SK-N-SH treated with all-trans-retinoic acid at 6 μM for 48 hours (cell line): Measurements from ENCODE around the gene GUCD1.

ENCODE experiments used
- ARNTL ChIP-seq: fragments of 450-650 bp; formaldehyde crosslinking; IDR thresholded peaks from 2 replicates; pipeline ENCODE4 v1.5.0; 2020; ENCODE audit warnings: low read depth, mild to moderate bottlenecking, moderate library complexity, borderline replicate concordance
- BACH2 ChIP-seq: fragments of 250-450 bp; sonication (Bioruptor Pico); IDR thresholded peaks from 2 replicates; pipeline ENCODE4 v1.9.0; 2021; ENCODE audit warnings: mild to moderate bottlenecking, borderline replicate concordance
- CREB5 ChIP-seq: fragments of 250-450 bp; sonication (Bioruptor Pico); IDR thresholded peaks from 2 replicates; pipeline ENCODE4 v1.5.1; 2020; ENCODE audit warnings: low read depth, mild to moderate bottlenecking, moderate library complexity
- CSDC2 ChIP-seq: fragments of 250-450 bp; sonication (Bioruptor Pico); IDR thresholded peaks from 2 replicates; pipeline ENCODE4 v1.5.0; 2020; ENCODE audit warnings: mild to moderate bottlenecking, moderate library complexity
- ISL1 ChIP-seq: fragments of 250-450 bp; sonication (Bioruptor Pico); IDR thresholded peaks from 2 replicates; pipeline ENCODE4 v2.1.2; 2022; ENCODE audit warnings: mild to moderate bottlenecking, moderate library complexity
- PPARA ChIP-seq: fragments of 250-450 bp; sonication (Bioruptor Pico); IDR thresholded peaks from 2 replicates; pipeline ENCODE4 v1.5.0; 2020; ENCODE audit warnings: mild to moderate bottlenecking, borderline replicate concordance
- RARB ChIP-seq: fragments of 250-450 bp; sonication (Bioruptor Pico); IDR thresholded peaks from 2 replicates; pipeline ENCODE4 v1.8.0; 2021; ENCODE audit warnings: mild to moderate bottlenecking, moderate library complexity
- TOX ChIP-seq: fragments of 250-450 bp; sonication (Bioruptor Pico); IDR thresholded peaks from 2 replicates; pipeline ENCODE4 v1.8.0; 2021; ENCODE audit warnings: mild to moderate bottlenecking, moderate library complexity, borderline replicate concordance
- ZFP3 ChIP-seq: fragments of 250-450 bp; sonication (Bioruptor Pico); IDR thresholded peaks from 2 replicates; pipeline ENCODE4 v1.5.0; 2020; ENCODE audit warnings: mild to moderate bottlenecking, moderate library complexity
- ZNF565 ChIP-seq: fragments of 450-650 bp; formaldehyde crosslinking; conservative IDR thresholded peaks from 2 replicates; pipeline ENCODE4 v1.5.0; 2020; ENCODE audit warnings: low read depth, mild to moderate bottlenecking, moderate library complexity
- TF ChIP-seq, protein P1 (sequence below): fragments of 250-450 bp; sonication (Bioruptor Pico); IDR thresholded peaks from 2 replicates; pipeline ENCODE4 v1.8.0; 2020; ENCODE audit warnings: mild to moderate bottlenecking, moderate library complexity, borderline replicate concordance
- TF ChIP-seq, protein P2 (sequence below): fragments of 250-450 bp; sonication (Bioruptor Pico); IDR thresholded peaks from 2 replicates; pipeline ENCODE4 v1.8.0; 2021; ENCODE audit warnings: low read depth, mild to moderate bottlenecking, moderate library complexity, borderline replicate concordance

DNA sequence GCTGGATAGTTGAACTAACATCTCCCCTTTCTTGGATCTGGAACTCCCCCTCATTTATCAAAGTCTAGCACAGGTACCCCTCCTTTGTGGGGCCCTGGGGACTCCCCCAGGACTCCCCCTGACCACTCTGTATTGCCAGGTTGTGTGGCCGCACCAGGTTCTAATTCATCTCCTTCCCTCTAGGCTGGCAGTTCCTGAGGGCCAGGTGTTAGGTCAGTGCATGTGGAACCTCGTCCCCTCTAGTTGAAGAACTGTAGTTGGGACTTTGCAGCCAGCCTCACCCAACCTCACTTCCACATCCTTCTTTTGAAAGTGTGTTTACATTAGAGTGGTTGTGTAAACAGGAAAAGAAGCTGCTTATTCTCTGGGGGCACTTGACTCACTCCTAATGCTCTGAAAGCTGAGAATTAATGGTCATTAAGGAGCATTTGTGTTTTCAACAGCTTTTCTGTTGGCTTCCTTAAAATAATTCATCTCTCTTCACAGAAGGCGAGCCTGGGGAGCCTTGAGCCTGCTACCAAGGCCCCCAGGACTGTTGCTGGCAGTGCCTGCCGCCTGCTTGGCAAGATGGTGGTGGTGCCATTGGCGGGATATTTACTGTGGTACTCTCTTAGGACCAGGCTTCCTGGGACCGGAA lies 48.0 kb downstream of the GUCD1 start:
- TF ChIP-seq BACH2: no peak
- TF ChIP-seq ZNF565 (CRISPR knock-in tag): no peak
- TF ChIP-seq, protein P1, sequence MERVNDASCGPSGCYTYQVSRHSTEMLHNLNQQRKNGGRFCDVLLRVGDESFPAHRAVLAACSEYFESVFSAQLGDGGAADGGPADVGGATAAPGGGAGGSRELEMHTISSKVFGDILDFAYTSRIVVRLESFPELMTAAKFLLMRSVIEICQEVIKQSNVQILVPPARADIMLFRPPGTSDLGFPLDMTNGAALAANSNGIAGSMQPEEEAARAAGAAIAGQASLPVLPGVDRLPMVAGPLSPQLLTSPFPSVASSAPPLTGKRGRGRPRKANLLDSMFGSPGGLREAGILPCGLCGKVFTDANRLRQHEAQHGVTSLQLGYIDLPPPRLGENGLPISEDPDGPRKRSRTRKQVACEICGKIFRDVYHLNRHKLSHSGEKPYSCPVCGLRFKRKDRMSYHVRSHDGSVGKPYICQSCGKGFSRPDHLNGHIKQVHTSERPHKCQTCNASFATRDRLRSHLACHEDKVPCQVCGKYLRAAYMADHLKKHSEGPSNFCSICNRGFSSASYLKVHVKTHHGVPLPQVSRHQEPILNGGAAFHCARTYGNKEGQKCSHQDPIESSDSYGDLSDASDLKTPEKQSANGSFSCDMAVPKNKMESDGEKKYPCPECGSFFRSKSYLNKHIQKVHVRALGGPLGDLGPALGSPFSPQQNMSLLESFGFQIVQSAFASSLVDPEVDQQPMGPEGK (CRISPR knock-in tag): no peak
- TF ChIP-seq ZFP3 (CRISPR knock-in tag): no peak
- no peak for TF ChIP-seq RARB (CRISPR knock-in tag)
- no peak for TF ChIP-seq CREB5 (CRISPR knock-in tag)
- no peak for TF ChIP-seq ISL1
- TF ChIP-seq, protein P2, sequence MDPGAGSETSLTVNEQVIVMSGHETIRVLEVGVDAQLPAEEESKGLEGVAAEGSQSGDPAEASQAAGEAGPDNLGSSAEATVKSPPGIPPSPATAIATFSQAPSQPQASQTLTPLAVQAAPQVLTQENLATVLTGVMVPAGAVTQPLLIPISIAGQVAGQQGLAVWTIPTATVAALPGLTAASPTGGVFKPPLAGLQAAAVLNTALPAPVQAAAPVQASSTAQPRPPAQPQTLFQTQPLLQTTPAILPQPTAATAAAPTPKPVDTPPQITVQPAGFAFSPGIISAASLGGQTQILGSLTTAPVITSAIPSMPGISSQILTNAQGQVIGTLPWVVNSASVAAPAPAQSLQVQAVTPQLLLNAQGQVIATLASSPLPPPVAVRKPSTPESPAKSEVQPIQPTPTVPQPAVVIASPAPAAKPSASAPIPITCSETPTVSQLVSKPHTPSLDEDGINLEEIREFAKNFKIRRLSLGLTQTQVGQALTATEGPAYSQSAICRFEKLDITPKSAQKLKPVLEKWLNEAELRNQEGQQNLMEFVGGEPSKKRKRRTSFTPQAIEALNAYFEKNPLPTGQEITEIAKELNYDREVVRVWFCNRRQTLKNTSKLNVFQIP (CRISPR knock-in tag): no peak
- no peak for TF ChIP-seq PPARA (CRISPR knock-in tag)
- TF ChIP-seq TOX (CRISPR knock-in tag): no peak
- TF ChIP-seq CSDC2: no peak
- no peak for TF ChIP-seq ARNTL (CRISPR knock-in tag)
